Body of pancreas (tissue), 4 donors: ENCODE measurements around the gene RELN.

ENCODE experiments used
- POLR2A ChIP-seq, 3 donors: fragments of 450-650 bp; IDR thresholded peaks; one replicate each; pipeline ENCODE4 v1.6.1; 2016; ENCODE audit warnings: antibody characterized with exemption in 3 of 3, mild to moderate bottlenecking in 2 of 3
- TF ChIP-seq, protein P1 (sequence below), 7 experiments: fragments of 450-650 bp in 4 of 7; fragments of 200-600 bp in 3 of 7; sonication (generic) in 3 of 7; IDR thresholded peaks; one replicate each; pipeline ENCODE4 v1.5.1; 2016 to 2019; ENCODE audit warnings: antibody characterized with exemption in 7 of 7

GRCh38 chr7:103439661-103440060 is 549.8 kb downstream of the RELN start:
- TF ChIP-seq POLR2A (IDR thresholded peaks at IDR 0.05), result no peak
- TF ChIP-seq, protein P1, sequence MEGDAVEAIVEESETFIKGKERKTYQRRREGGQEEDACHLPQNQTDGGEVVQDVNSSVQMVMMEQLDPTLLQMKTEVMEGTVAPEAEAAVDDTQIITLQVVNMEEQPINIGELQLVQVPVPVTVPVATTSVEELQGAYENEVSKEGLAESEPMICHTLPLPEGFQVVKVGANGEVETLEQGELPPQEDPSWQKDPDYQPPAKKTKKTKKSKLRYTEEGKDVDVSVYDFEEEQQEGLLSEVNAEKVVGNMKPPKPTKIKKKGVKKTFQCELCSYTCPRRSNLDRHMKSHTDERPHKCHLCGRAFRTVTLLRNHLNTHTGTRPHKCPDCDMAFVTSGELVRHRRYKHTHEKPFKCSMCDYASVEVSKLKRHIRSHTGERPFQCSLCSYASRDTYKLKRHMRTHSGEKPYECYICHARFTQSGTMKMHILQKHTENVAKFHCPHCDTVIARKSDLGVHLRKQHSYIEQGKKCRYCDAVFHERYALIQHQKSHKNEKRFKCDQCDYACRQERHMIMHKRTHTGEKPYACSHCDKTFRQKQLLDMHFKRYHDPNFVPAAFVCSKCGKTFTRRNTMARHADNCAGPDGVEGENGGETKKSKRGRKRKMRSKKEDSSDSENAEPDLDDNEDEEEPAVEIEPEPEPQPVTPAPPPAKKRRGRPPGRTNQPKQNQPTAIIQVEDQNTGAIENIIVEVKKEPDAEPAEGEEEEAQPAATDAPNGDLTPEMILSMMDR (IDR thresholded peaks at IDR 0.05), result no peak
